DOHH2 (cell line): ENCODE measurements around the gene BRAF.
"Not testable (repeated sequence)": the region's sequence is repeated elsewhere in the genome, so short reads cannot be mapped to it uniquely, and the experiment has no call there.

ENCODE experiments used
- H3F3A ChIP-seq: fragments of 200-600 bp; sonication (generic), shearing (Covaris generic); 2 replicates; pipeline ENCODE4 v1.6.0; 2016; ENCODE audit warnings: antibody characterized with exemption, mild to moderate bottlenecking; ENCODE audit not compliant: control insufficient read depth, insufficient read depth
- H3K27ac ChIP-seq: fragments of 200-600 bp; sonication (generic); 2 replicates; pipeline ENCODE4 v1.5.1; 2014; ENCODE audit warnings: low read depth, mild to moderate bottlenecking, low read length, moderate library complexity
- H3K27me3 ChIP-seq: fragments of 200-600 bp; sonication (generic); 2 replicates; pipeline ENCODE4 v1.6.1; 2014; ENCODE audit warnings: mild to moderate bottlenecking, low read length, mixed read lengths; ENCODE audit not compliant: control insufficient read depth
- H3K36me3 ChIP-seq: fragments of 200-600 bp; sonication (generic); 2 replicates; pipeline ENCODE4 v1.6.1; 2014; ENCODE audit warnings: mild to moderate bottlenecking, low read length, moderate library complexity, mixed read lengths; ENCODE audit not compliant: control insufficient read depth
- H3K4me1 ChIP-seq: fragments of 200-600 bp; sonication (generic); 2 replicates; pipeline ENCODE4 v1.6.1; 2014; ENCODE audit warnings: mild to moderate bottlenecking, low read length, mixed read lengths; ENCODE audit not compliant: control insufficient read depth
- H3K4me2 ChIP-seq: fragments of 200-600 bp; sonication (generic); 2 replicates; pipeline ENCODE4 v1.6.0; 2014; ENCODE audit warnings: mild to moderate bottlenecking, low read length, moderate library complexity
- H3K4me3 ChIP-seq: fragments of 200-600 bp; sonication (generic); 2 replicates; pipeline ENCODE4 v1.5.1; 2014; ENCODE audit warnings: mild to moderate bottlenecking, low read length, mixed read lengths
- H3K79me2 ChIP-seq: fragments of 200-600 bp; sonication (generic); 2 replicates; pipeline ENCODE4 v1.6.1; 2014; ENCODE audit warnings: mild to moderate bottlenecking, low read length, mixed read lengths; ENCODE audit not compliant: control insufficient read depth
- H3K9me2 ChIP-seq: fragments of 200-600 bp; sonication (generic); replicated peaks from 2 replicates; pipeline ENCODE4 v1.6.1; 2014; ENCODE audit warnings: mild to moderate bottlenecking, low read length, mixed read lengths; ENCODE audit not compliant: control insufficient read depth
- H3K9me3 ChIP-seq: fragments of 200-600 bp; sonication (generic); 2 replicates; pipeline ENCODE4 v1.6.1; 2014; ENCODE audit warnings: antibody characterized with exemption, low read length, mixed read lengths; ENCODE audit not compliant: control insufficient read depth, insufficient read depth
- H4K20me1 ChIP-seq: fragments of 200-600 bp; sonication (generic); 2 replicates; pipeline ENCODE4 v1.6.0; 2014; ENCODE audit warnings: low read depth, mild to moderate bottlenecking, antibody characterized with exemption, low read length, moderate library complexity; ENCODE audit not compliant: control insufficient read depth, insufficient read depth
- CTCF ChIP-seq: fragments of 200-600 bp; sonication (generic); IDR thresholded peaks from one replicate; pipeline ENCODE4 v1.5.1; 2014; ENCODE audit warnings: antibody characterized with exemption, mild to moderate bottlenecking, low read depth, low read length; ENCODE audit not compliant: poor library complexity, severe bottlenecking
- EZH2phosphoT487 ChIP-seq: fragments of 200-600 bp; sonication (generic); IDR thresholded peaks from 2 replicates; pipeline ENCODE4 v1.6.1; 2017; ENCODE audit warnings: borderline replicate concordance, mild to moderate bottlenecking, antibody characterized with exemption, low read length, moderate library complexity, mixed read lengths

BRAF gene

DNA sequence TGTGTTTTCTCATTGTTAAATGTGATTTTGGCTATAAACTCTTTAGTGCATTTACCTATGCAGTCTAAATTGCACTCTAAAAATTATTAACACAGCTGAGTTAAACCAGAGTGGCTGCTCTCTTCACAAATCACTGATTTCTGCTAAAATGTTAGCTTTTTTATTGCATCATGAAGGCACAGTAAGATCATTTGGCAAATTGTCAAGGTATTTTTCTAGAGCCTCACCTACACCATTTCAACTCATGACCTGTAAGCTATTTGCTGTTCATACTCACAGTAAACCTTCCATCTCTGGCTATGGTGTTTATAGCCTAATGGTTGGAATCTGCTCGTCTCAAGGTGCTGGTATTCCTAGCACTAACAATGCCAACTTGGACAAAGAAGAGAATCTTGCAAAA is 202.5 kb downstream of the BRAF start:
- H3K27ac ChIP-seq: no peak overlapping the region
- no peaks in the 10 kb centered on the region for H3K9me2 ChIP-seq
- H3F3A ChIP-seq: peaks cover 12% of the 10 kb centered on the region; the same call in 1 of the 2 replicates
- H3K27me3 ChIP-seq: no peaks in the 10 kb centered on the region
- no peak for TF ChIP-seq CTCF
- TF ChIP-seq EZH2phosphoT487: no peak
- H4K20me1 ChIP-seq: no peaks in the 10 kb centered on the region
- H3K4me2 ChIP-seq: no peak overlapping the region
- H3K36me3 ChIP-seq: peaks cover 8% of the 10 kb centered on the region; the same call in 1 of the 2 replicates
- H3K9me3 ChIP-seq: no peaks in the 10 kb centered on the region
- H3K79me2 ChIP-seq: no peaks in the 10 kb centered on the region
- H3K4me1 ChIP-seq: peaks cover 12% of the 10 kb centered on the region
- no peak overlapping the region for H3K4me3 ChIP-seq

GRCh38 chr7:140719721-140720120 is 205.0 kb downstream of the BRAF start:
- TF ChIP-seq EZH2phosphoT487 (no peak), CTCF (no peak)
- Histone ChIP-seq H3F3A (peaks cover 9% of the 10 kb centered on the region; the same call in 1 of the 2 replicates), H4K20me1 (no peaks in the 10 kb centered on the region), H3K4me3 (no peak overlapping the region), H3K27ac (no peak overlapping the region), H3K9me2 (no peaks in the 10 kb centered on the region), H3K4me1 (peaks cover 20% of the 10 kb centered on the region), H3K79me2 (no peaks in the 10 kb centered on the region), H3K4me2 (no peak overlapping the region), H3K27me3 (no peaks in the 10 kb centered on the region), H3K36me3 (0 out of 2 replicates have a peak, but pooled peaks cover 2% of the 10 kb centered on the region), H3K9me3 (no peaks in the 10 kb centered on the region)

DNA sequence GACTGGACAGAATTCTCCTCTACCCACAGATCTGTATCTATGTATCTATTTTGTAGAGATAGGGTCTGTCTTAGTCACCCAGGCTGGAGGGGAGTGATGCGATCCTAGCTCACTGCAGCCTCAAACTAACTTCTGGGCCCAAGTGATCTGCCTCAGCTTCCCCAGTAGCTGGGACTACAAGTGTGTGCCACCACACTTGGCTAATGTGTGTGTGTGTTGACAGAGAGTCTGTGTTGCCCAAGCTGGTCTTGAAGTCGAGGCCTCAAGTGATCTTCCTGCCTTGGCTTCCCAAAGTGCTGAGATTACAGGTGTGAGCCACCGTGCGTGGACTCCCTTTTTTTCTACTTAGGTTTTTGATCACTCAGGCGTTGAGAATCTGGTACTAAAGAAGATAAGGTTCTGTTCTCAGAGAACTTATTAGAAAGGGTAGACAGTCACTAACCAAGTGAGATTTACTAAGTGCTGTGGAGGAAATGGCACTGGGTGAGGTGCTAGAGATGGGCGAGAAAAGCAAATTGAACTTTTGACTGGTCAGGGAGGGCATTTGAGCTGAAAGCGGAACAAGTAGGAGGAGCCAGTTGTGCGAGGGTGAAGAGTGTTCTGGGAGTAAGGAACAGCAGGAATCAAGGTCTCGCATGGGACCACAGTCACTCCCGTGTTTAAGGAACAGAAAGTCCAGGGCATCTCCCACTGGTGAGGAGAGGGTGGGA is 210.2 kb downstream of the BRAF start:
- H3K36me3 ChIP-seq: 0 out of 2 replicates have a peak, but pooled peaks cover 3% of the 10 kb centered on the region
- TF ChIP-seq CTCF (no peak), EZH2phosphoT487 (no peak)
- no peak overlapping the region for H3K4me3 ChIP-seq
- H3K9me3 ChIP-seq: no peaks in the 10 kb centered on the region
- no peaks in the 10 kb centered on the region for H4K20me1 ChIP-seq
- peaks cover 13% of the 10 kb centered on the region for H3K4me1 ChIP-seq
- H3K27me3 ChIP-seq: no peaks in the 10 kb centered on the region
- no peaks in the 10 kb centered on the region for H3K79me2 ChIP-seq
- no peaks in the 10 kb centered on the region for H3K9me2 ChIP-seq
- H3K4me2 ChIP-seq: no peak overlapping the region
- H3K27ac ChIP-seq: no peak overlapping the region
- H3F3A ChIP-seq: peaks cover 6% of the 10 kb centered on the region; the same call in 1 of the 2 replicates

DNA sequence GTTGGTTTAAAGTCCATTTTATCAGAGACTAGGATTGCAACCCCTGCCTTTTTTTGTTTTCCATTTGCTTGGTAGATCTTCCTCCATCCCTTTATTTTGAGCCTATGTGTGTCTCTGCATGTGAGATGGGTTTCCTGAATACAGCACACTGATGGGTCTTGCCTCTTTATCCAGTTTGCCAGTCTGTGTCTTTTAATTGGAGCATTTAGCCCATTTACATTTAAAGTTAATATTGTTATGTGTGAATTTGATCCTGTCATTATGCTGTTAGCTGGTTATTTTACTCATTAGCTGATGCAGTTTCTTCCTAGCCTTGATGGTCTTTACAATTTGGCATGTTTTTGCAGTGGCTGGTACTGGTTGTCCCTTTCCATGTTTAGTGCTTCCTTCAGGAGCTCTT is 212.3 kb downstream of the BRAF start:
- H3K27me3 ChIP-seq, H3K79me2 ChIP-seq, H4K20me1 ChIP-seq, H3K9me3 ChIP-seq, H3K36me3 ChIP-seq, H3F3A ChIP-seq, H3K4me1 ChIP-seq, H3K9me2 ChIP-seq, H3K4me2 ChIP-seq, H3K4me3 ChIP-seq, H3K27ac ChIP-seq: not testable (repeated sequence)

DNA sequence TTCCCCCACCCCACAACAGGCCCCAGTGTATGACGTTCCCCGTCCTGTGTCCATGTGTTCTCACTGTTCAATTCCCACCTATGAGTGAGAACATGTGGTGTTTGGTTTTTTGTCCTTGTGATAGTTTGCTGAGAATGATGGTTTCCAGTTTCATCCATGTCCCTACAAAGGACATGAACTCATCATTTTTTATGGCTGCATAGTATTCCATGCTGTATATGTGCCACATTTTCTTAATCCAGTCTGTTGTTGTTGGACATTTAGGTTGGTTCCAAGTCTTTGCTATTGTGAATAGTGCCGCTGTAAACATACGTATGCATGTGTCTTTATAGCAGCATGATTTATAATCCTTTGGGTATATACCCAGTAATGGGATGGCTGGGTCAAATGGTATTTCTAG is 216.0 kb downstream of the BRAF start:
- H3K9me3 ChIP-seq, H3K27ac ChIP-seq, H4K20me1 ChIP-seq, H3K4me3 ChIP-seq, H3K4me1 ChIP-seq, H3K27me3 ChIP-seq, H3K79me2 ChIP-seq, H3F3A ChIP-seq, H3K9me2 ChIP-seq, H3K4me2 ChIP-seq: not testable (repeated sequence)
- peaks cover 35% of the 10 kb centered on the region for H3K36me3 ChIP-seq
